SH-SY5Y (cell line): Measurements from ENCODE around the gene IP6K2.

Source experiments
- GATA2 ChIP-seq: IDR thresholded peaks from 2 replicates; pipeline ENCODE4 v1.6.1; 2011; ENCODE audit warnings: mild to moderate bottlenecking, low read depth, low read length
- GATA3 ChIP-seq: IDR thresholded peaks from 2 replicates; pipeline ENCODE4 v1.6.1; 2011; ENCODE audit warnings: low read depth, mild to moderate bottlenecking, low read length, moderate library complexity

GRCh38 chr3:48738144-48738536, 21.1 kb upstream of the IP6K2 start:
- TF ChIP-seq GATA2 (no peak), GATA3 (no peak)
